Endothelial cell of umbilical vein (primary cell): ENCODE results near the gene SP3. TPM values are rescaled to one million over a fixed set of nuclear protein-coding genes. Genes with fewer than 3 reads are reported as not detected.

ENCODE experiments used
- BruUV-seq: library from RNA; stranded (reverse); fragments of 400-500 nt; replicated peaks from 2 replicates; lab custom pipeline; 2021; lab: Mats Ljungman, UMichigan
- CTCF ChIA-PET: fragments of 300-600, 350-600 bp; sonication (Branson Sonifier 250); formaldehyde crosslinking; loops from one replicate; lab custom pipeline; 2021; ENCODE audit warnings: antibody characterized with exemption, inconsistent platforms; lab: Charles Lee
- POLR2A ChIA-PET: fragments of 300-600, 350-600 bp; sonication (Branson Sonifier 250); formaldehyde crosslinking; loops from one replicate; lab custom pipeline; 2021; ENCODE audit warnings: antibody characterized with exemption, inconsistent platforms; lab: Charles Lee
- DNase-seq: peaks from one replicate; pipeline ENCODE4 v3.0.0-alpha.2; 2011; ENCODE audit warnings: low read depth, low spot score
- FAIRE-seq: peaks from 2 replicates; lab custom pipeline; 2011; peaks lifted over from hg19 to GRCh38; lab: Jason Lieb, UNC
- H2AFZ ChIP-seq: 2 replicates; pipeline ENCODE4 v1.6.0; 2012; ENCODE audit warnings: low read depth, low read length, control low read depth, inconsistent platforms
- H3K27ac ChIP-seq: 2 replicates; pipeline ENCODE4 v1.5.1; 2011; ENCODE audit warnings: low read depth, mild to moderate bottlenecking, control low read depth, low read length, moderate library complexity; ENCODE audit not compliant: insufficient read depth
- H3K27me3 ChIP-seq, 2 experiments: 2 replicates each; pipeline versions ENCODE4 v1.6.0 to v1.6.1; 2011; ENCODE audit warnings: low read length in 2 of 2, mixed read lengths in 1 of 2; ENCODE audit not compliant: control insufficient read depth in 2 of 2, insufficient read depth in 2 of 2
- H3K36me3 ChIP-seq, 2 experiments: 2 replicates in 1 of 2; 3 replicates in 1 of 2; pipeline ENCODE4 v1.5.1; 2011; ENCODE audit warnings: low read length in 2 of 2, mild to moderate bottlenecking in 1 of 2, moderate library complexity in 1 of 2; ENCODE audit not compliant: control insufficient read depth in 2 of 2, insufficient read depth in 2 of 2; ENCODE audit errors: extremely low read depth in 1 of 2
- H3K4me1 ChIP-seq: 3 replicates; pipeline ENCODE4 v1.5.1; 2011; ENCODE audit warnings: mild to moderate bottlenecking, low read length; ENCODE audit not compliant: control insufficient read depth, insufficient read depth; ENCODE audit errors: extremely low read depth
- H3K4me2 ChIP-seq: 2 replicates; pipeline ENCODE4 v1.6.1; 2011; ENCODE audit warnings: low read length, control low read depth, mixed read lengths; ENCODE audit not compliant: insufficient read depth
- H3K4me3 ChIP-seq, 3 experiments: fragments of 200-600 bp in 1 of 3; sonication (generic), shearing (Covaris generic) in 1 of 3; replicated peaks in 1 of 3; 2 replicates each; pipeline ENCODE4 v1.5.1; 2011 to 2016; ENCODE audit warnings: control low read depth in 3 of 3, low read length in 3 of 3, mild to moderate bottlenecking in 2 of 3, inconsistent platforms in 1 of 3, low read depth in 1 of 3, moderate library complexity in 1 of 3; ENCODE audit not compliant: insufficient read depth in 1 of 3
- H3K79me2 ChIP-seq: 2 replicates; pipeline ENCODE4 v1.6.0; 2012; ENCODE audit warnings: low read length, inconsistent platforms; ENCODE audit not compliant: control insufficient read depth, insufficient read depth
- H3K9ac ChIP-seq: replicated peaks from 2 replicates; pipeline ENCODE3; 2011; ENCODE audit warnings: low read length, control low read depth; ENCODE audit not compliant: insufficient read depth; ENCODE audit errors: extremely low read depth
- H3K9me1 ChIP-seq: replicated peaks from 3 replicates; pipeline ENCODE4 v1.6.0; 2011; ENCODE audit warnings: mild to moderate bottlenecking, low read length; ENCODE audit not compliant: control insufficient read depth, insufficient read depth; ENCODE audit errors: extremely low read depth
- H3K9me3 ChIP-seq: replicated peaks from 2 replicates; pipeline ENCODE4 v1.5.1; 2012; ENCODE audit warnings: low read length, inconsistent platforms; ENCODE audit not compliant: control insufficient read depth, insufficient read depth
- H4K20me1 ChIP-seq: replicated peaks from 2 replicates; pipeline ENCODE3; 2011; ENCODE audit warnings: mild to moderate bottlenecking, low read length; ENCODE audit not compliant: control insufficient read depth, insufficient read depth; ENCODE audit errors: extremely low read depth
- CTCF ChIP-seq, 2 donors: IDR thresholded peaks; 1 replicate in 1 of 2; 2 replicates in 1 of 2; pipeline ENCODE4 v1.5.1; 2011; ENCODE audit warnings: low read length in 2 of 2, mild to moderate bottlenecking in 2 of 2, moderate library complexity in 2 of 2, control low read depth in 1 of 2, inconsistent platforms in 1 of 2, low read depth in 1 of 2; ENCODE audit not compliant: insufficient read depth in 1 of 2; ENCODE audit errors: extremely low read depth in 1 of 2
- EZH2 ChIP-seq: IDR thresholded peaks from 2 replicates; pipeline ENCODE4 v1.6.1; 2012; ENCODE audit warnings: borderline replicate concordance, low read depth, mild to moderate bottlenecking, moderate library complexity, low read length, inconsistent platforms; ENCODE audit not compliant: severe bottlenecking
- FOS ChIP-seq: IDR thresholded peaks from 2 replicates; pipeline ENCODE4 v1.6.1; 2011; ENCODE audit warnings: mild to moderate bottlenecking, low read length, moderate library complexity, borderline replicate concordance; ENCODE audit not compliant: insufficient read depth
- GATA2 ChIP-seq: IDR thresholded peaks from 2 replicates; pipeline ENCODE4 v1.7.0; 2011; ENCODE audit warnings: low read depth, mild to moderate bottlenecking, moderate library complexity, mixed read lengths, low read length; ENCODE audit not compliant: insufficient read length, insufficient read depth
- JUN ChIP-seq: IDR thresholded peaks from 2 replicates; pipeline ENCODE4 v1.6.1; 2011; ENCODE audit warnings: borderline replicate concordance, low read depth; ENCODE audit not compliant: insufficient read length, insufficient read depth
- MAX ChIP-seq: IDR thresholded peaks from 2 replicates; pipeline ENCODE4 v1.6.1; 2011; ENCODE audit not compliant: insufficient read depth, insufficient read length
- MYC ChIP-seq: IDR thresholded peaks from one replicate; pipeline ENCODE4 v1.6.1; 2011; ENCODE audit warnings: mild to moderate bottlenecking, low read depth, low read length
- POLR2A ChIP-seq: IDR thresholded peaks from 2 replicates; pipeline ENCODE4 v1.6.1; 2012; ENCODE audit warnings: low read depth, mild to moderate bottlenecking, control low read depth, low read length
- POLR2AphosphoS5 ChIP-seq: IDR thresholded peaks from 2 replicates; pipeline ENCODE4 v1.6.1; 2012; ENCODE audit warnings: low read depth, mild to moderate bottlenecking, control low read depth, low read length, moderate library complexity; ENCODE audit not compliant: insufficient read depth
- dilution Hi-C: fragments of 300-500 bp; cut with MboI; formaldehyde crosslinking; loops from one replicate; pipeline ENCODE4 v1.15.0; 2019; ENCODE audit warnings: low sequenced_read_pairs; ENCODE audit not compliant: extremely low pct_ligation_motif_present
- intact Hi-C: fragments of 100-400 bp; cut with micrococcal nuclease; formaldehyde crosslinking; loops from one replicate; pipeline ENCODE4 v1.10.0; 2022
- polyA plus RNA-seq, 4 experiments: library from polyadenylated mRNA; depleted of rRNA in 3 of 4; stranded (reverse) in 3 of 4; unstranded in 1 of 4; fragments of >200 nt; gene quantifications; 2 replicates each; pipeline versions ENCODE4 v1.2.1 to v1.2.3, GENCODE V29; 2011 to 2012; ENCODE audit warnings: missing spikeins in 1 of 4
- total RNA-seq: library from RNA; stranded (reverse); gene quantifications from 2 replicates; pipeline ENCODE4 v1.2.3, GENCODE V29; 2021

The SP3 gene
- total and polyA plus RNA-seq, 2 donors (not counting 3 experiments of a cell fraction or from before 2014, with no cell fraction given), result 23.9 to 59.0 TPM

- Histone ChIP-seq H3K4me3 (no peak overlapping the region), H3K36me3 (no peaks in the 10 kb centered on the region), H3K79me2 (no peaks in the 10 kb centered on the region), H4K20me1 (no peaks in the 10 kb centered on the region), H3K27me3 (no peaks in the 10 kb centered on the region), H3K27ac (no peak overlapping the region), H2AFZ (no peak overlapping the region), H3K4me1 (peaks cover 12% of the 10 kb centered on the region), H3K4me2 (no peak overlapping the region), H3K9ac (no peak overlapping the region), H3K9me1 (no peaks in the 10 kb centered on the region), H3K9me3 (no peaks in the 10 kb centered on the region)
- intact Hi-C loops, result loop anchor here (2.0 kb wide), 1 partner anchor 45 kb away; the partner anchor contains the start of gene SP3
- dilution Hi-C loops, result no loop called here
- ChIA-PET POLR2A (no interaction called here), CTCF (interaction anchor here (1.1 kb wide), 1 partner anchor 44 kb away, joined by 3 read pairs; no protein-coding TSS in a partner anchor)
- TF ChIP-seq MAX, result no peak
- no peak for TF ChIP-seq GATA2
- no peak for TF ChIP-seq POLR2AphosphoS5
- peak; percentile 63 for FAIRE-seq
- peak; percentile 68 for DNase-seq
- BruUV-seq, result no TSS peak
Measured at GRCh38 chr2:174009488-174010223, 44.5 kb upstream of the SP3 start.

GRCh38 chr2:174008720-174009119 is 43.5 kb upstream of the SP3 start:
- H3K4me2 ChIP-seq, result no peak overlapping the region
- no peak overlapping the region for H2AFZ ChIP-seq
- intact Hi-C loops (loop anchor here (2.0 kb wide), 1 partner anchor 44 kb away; the partner anchor contains the start of gene SP3), dilution Hi-C loops (no loop called here)
- H3K9ac ChIP-seq, result no peak overlapping the region
- no peaks in the 10 kb centered on the region for H3K36me3 ChIP-seq
- FAIRE-seq (no peak), DNase-seq (no peak)
- ChIA-PET CTCF (interaction anchor here (1.1 to 1.4 kb wide), 2 partner anchors 43 to 124 kb away, joined by 3 read pairs; no protein-coding TSS in a partner anchor), POLR2A (no interaction called here)
- TF ChIP-seq FOS (no peak), GATA2 (no peak), CTCF (IDR thresholded peaks at IDR 0.05; ENCODE audit: extremely low read depth in 1 of 2, insufficient read depth in 1 of 2, low read depth in 1 of 2, low read length in 2 of 2) (no peak), MYC (no peak), JUN (no peak), MAX (no peak), EZH2 (no peak), POLR2AphosphoS5 (no peak), POLR2A (no peak)
- no peaks in the 10 kb centered on the region for H3K79me2 ChIP-seq
- no peak overlapping the region for H3K4me3 ChIP-seq
- no peaks in the 10 kb centered on the region for H4K20me1 ChIP-seq
- no peaks in the 10 kb centered on the region for H3K9me3 ChIP-seq
- no peaks in the 10 kb centered on the region for H3K27me3 ChIP-seq
- H3K27ac ChIP-seq, result no peak overlapping the region
- peaks cover 12% of the 10 kb centered on the region for H3K4me1 ChIP-seq
- BruUV-seq, result no TSS peak
- H3K9me1 ChIP-seq, result no peaks in the 10 kb centered on the region
